Osteocyte (in vitro differentiated cells): ENCODE measurements around the gene CUZD1. TPM values are rescaled to one million over a fixed set of nuclear protein-coding genes. Genes with fewer than 3 reads are reported as not detected.
"Not testable (repeated sequence)": the region's sequence is repeated elsewhere in the genome, so short reads cannot be mapped to it uniquely, and the experiment has no call there.

Experiments
- DNase-seq: peaks from one replicate; pipeline ENCODE4 v3.0.0; 2021; ENCODE audit warnings: mixed read lengths; ENCODE audit not compliant: unreplicated experiment; ENCODE audit errors: extremely low spot score
- H3K27ac Mint-ChIP-seq: one replicate; pipeline ENCODE4 v1.8.0; 2021; ENCODE audit warnings: mild to moderate bottlenecking, mixed read lengths; ENCODE audit not compliant: unreplicated experiment
- H3K27me3 Mint-ChIP-seq: one replicate; pipeline ENCODE4 v1.8.0; 2021; ENCODE audit warnings: mixed read lengths; ENCODE audit not compliant: unreplicated experiment
- H3K36me3 Mint-ChIP-seq: one replicate; pipeline ENCODE4 v1.8.0; 2021; ENCODE audit warnings: mixed read lengths; ENCODE audit not compliant: unreplicated experiment
- H3K4me1 Mint-ChIP-seq: one replicate; pipeline ENCODE4 v1.8.0; 2021; ENCODE audit warnings: mixed read lengths; ENCODE audit not compliant: unreplicated experiment
- H3K4me3 Mint-ChIP-seq: one replicate; pipeline ENCODE4 v1.8.0; 2021; ENCODE audit warnings: mild to moderate bottlenecking, moderate library complexity, mixed read lengths; ENCODE audit not compliant: unreplicated experiment
- H3K9me3 Mint-ChIP-seq: one replicate; pipeline ENCODE4 v1.8.0; 2021; ENCODE audit warnings: mixed read lengths; ENCODE audit not compliant: unreplicated experiment
- total RNA-seq: library from RNA; stranded (reverse); gene quantifications from 2 replicates; pipeline ENCODE4 v1.2.1, GENCODE V29; 2021
- TF ChIP-seq, protein P1 (sequence below): fragments of 200-600 bp; sonication (generic); IDR thresholded peaks from 2 replicates; pipeline ENCODE4 v1.5.0; 2021; ENCODE audit warnings: antibody characterized with exemption, mild to moderate bottlenecking, moderate library complexity

The CUZD1 gene
- total RNA-seq, 1 donor from 2014 or later: 0.30 TPM

DNA sequence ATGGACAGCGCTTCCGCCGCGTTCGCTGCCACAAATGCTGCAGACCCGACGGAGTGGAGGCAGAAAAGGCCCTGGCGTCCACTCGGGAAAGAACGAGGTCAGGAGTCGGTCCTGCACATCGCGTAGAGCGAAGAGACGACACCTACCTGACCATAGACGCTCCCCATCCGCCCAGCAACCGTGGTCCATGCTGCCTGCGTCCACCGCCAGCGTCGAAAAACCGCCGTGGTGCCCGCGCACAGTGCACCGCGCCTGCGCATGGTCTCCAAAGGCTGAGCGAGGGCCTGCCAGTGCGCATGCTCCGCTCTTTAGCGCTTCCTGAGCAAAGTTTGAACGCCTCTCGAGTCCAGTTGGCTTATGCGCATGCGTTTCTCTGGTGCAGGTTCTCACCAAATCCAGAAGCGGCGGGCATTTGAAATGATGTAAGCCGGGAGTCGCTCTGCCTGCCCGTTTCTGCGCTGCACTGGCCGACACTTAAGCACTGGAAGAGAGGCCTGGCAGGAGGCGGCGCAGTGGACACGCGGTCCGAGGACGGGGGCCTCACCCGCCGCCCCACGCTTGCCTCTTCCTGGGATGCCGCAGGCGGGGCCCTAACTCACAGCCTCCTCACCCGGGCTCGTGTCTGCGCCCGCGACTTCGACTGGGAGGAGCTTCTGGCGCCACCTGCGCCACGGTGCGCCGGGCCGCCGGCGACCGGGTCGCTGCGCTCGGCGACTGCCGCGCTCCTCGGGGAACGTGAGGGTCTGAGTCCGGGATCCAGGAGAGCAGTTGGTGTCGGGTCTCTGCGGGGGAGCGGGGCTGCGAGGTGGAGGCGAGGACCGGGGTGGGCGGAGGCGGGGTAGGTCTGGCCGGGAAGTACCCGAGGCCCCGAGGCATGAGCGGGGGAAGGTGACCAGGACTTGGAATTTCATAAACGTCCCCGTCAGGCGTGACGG, 33.9 kb upstream of the CUZD1 start, which contains the start of gene FAM24B:
FAM24B (minus strand) TSS at position 243 of the 935 bp plus-strand sequence. CDS start 29,066 bp downstream, outside the sequence.
- DNase-seq: no peak
- Mint-ChIP-seq H3K27me3 (peaks cover 6% of the 10 kb centered on the region), H3K9me3 (no peaks in the 10 kb centered on the region), H3K36me3 (no peaks in the 10 kb centered on the region), H3K27ac (no peak within 1 kb of the TSS), H3K4me3 (no peak within 1 kb of the TSS), H3K4me1 (peaks cover 7% of the 10 kb centered on the region)
- TF ChIP-seq, protein P1, sequence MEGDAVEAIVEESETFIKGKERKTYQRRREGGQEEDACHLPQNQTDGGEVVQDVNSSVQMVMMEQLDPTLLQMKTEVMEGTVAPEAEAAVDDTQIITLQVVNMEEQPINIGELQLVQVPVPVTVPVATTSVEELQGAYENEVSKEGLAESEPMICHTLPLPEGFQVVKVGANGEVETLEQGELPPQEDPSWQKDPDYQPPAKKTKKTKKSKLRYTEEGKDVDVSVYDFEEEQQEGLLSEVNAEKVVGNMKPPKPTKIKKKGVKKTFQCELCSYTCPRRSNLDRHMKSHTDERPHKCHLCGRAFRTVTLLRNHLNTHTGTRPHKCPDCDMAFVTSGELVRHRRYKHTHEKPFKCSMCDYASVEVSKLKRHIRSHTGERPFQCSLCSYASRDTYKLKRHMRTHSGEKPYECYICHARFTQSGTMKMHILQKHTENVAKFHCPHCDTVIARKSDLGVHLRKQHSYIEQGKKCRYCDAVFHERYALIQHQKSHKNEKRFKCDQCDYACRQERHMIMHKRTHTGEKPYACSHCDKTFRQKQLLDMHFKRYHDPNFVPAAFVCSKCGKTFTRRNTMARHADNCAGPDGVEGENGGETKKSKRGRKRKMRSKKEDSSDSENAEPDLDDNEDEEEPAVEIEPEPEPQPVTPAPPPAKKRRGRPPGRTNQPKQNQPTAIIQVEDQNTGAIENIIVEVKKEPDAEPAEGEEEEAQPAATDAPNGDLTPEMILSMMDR: no peak

DNA sequence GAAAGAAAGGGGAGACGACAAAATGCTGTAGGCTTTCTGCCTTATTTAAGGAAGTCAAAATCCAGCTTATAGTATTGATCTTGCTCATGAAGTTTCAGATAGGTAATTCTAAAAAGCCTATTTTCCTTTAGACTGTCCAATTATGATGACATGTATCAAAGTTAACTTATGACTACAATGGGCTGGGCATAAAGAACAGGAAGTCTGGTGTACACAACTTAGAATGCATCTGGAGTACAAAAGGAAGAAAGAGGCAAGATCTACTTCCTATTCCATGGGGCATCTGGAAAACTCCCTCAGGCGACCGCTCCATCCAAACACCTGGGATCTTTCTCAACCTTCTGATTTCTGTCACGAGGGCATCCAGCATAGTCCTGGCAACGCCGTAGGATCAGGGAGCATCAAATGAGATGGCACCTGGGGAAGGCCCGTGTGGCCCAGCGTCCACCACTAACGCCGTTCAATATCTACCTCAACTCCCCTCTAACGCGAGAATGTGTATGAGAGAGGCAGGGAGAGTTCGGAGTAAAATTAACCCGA, 33.2 kb upstream of the CUZD1 start:
- no peak for DNase-seq
- Mint-ChIP-seq H3K4me3 (no peak overlapping the region), H3K36me3 (no peaks in the 10 kb centered on the region), H3K27me3 (peaks cover 6% of the 10 kb centered on the region), H3K27ac (no peak overlapping the region), H3K9me3 (no peaks in the 10 kb centered on the region), H3K4me1 (peaks cover 7% of the 10 kb centered on the region)
- TF ChIP-seq, protein P1: no peak

DNA sequence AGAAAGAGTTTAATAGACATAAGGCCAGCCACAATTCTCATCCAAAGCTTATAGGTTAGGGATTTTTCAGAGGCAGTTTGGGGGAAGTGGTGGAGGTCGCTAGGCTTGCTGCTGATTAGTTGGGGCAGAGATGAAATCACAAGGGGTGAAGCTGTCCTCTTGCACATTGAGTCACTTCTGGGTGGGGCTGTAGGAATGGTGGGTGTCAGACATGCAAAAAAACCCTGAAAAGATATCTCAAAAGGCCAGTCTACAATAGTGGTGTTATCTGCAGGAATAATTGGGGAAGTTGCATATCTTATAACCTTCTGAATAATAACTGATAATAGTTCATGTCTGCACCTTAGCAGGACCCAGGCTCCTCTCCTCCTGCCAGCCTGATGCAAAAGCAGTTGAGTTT, 31.6 kb upstream of the CUZD1 start:
- Mint-ChIP-seq H3K9me3 (no peaks in the 10 kb centered on the region), H3K36me3 (no peaks in the 10 kb centered on the region), H3K27ac (no peak overlapping the region), H3K4me1 (peaks cover 7% of the 10 kb centered on the region), H3K4me3 (no peak overlapping the region), H3K27me3 (peaks cover 6% of the 10 kb centered on the region)
- DNase-seq: no peak
- TF ChIP-seq, protein P1: no peak

DNA sequence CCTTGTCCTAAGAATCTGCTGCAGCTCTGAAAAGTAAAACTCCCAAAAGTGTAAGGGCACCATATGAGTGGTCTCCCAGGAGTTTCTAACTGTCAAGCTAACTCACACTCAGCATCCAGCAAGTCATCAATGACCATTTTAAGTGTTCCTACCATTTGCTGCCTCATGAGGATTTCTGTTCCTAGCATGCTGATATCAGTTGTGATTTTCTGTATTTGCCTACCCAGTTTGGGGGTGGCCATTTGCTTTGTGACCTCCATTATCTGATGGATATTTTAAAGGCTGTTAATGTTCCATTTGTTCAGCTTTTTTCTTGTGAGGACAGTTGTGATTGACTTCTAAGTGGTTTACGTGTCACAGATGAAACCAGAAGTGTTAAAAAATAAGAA, 30.8 kb upstream of the CUZD1 start:
- DNase-seq: no peak
- TF ChIP-seq, protein P1: no peak
- H3K9me3 Mint-ChIP-seq: no peaks in the 10 kb centered on the region
- no peak overlapping the region for H3K4me3 Mint-ChIP-seq
- no peak overlapping the region for H3K27ac Mint-ChIP-seq
- peaks cover 7% of the 10 kb centered on the region for H3K4me1 Mint-ChIP-seq
- H3K36me3 Mint-ChIP-seq: no peaks in the 10 kb centered on the region
- peaks cover 6% of the 10 kb centered on the region for H3K27me3 Mint-ChIP-seq

DNA sequence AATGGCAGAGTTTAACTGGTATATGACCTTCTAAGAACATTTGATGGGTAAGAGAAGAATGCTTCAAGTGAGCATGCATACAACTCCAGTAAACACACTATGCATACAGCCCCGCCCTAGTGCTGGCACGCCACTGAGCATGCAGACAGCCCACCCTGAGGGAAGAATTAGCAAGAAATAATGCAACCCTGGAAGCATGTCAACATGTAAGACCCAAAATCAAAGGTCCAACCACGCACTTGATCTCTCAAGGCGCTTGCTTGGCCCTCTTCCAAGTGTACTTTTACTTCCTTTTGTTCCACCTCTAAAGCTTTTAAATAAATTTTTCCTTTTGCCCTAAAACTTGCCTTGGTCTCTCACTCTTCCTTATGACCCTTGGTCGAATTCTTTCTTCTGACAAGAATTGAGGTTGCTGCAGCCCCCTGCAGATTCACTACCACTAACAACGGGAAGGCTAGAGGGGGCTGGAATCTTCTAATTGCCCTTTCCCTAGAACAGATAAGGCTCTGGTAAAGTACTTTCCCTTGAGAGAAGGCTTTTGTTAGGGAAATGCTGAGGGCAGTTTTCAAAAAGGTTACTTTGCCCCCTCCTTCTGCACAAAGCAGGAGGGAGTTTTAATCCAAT, 30.3 kb upstream of the CUZD1 start:
- Mint-ChIP-seq H3K27ac (no peak overlapping the region), H3K4me3 (no peak overlapping the region)

DNA sequence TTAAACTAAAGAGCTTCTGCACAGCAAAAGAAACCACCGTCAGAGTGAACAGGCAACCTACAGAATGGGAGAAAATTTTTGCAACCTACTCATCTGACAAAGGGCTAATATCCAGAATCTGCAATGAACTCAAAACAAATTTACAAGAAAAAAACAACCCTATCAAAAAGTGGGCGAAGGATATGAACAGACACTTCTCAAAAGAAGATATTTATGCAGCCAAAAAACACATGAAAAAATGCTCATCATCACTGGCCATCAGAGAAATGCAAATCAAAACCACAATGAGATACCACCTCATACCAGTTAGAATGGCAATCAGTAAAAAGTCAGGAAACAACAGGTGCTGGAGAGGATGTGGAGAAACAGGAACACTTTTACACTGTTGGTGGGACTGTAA, 26.3 kb upstream of the CUZD1 start:
- H3K27ac Mint-ChIP-seq, DNase-seq, H3K4me1 Mint-ChIP-seq, H3K36me3 Mint-ChIP-seq, H3K9me3 Mint-ChIP-seq, H3K27me3 Mint-ChIP-seq, H3K4me3 Mint-ChIP-seq: not testable (repeated sequence)

More for the DNA sequence above, 30.3 kb upstream of the CUZD1 start:
- no peak for DNase-seq
- TF ChIP-seq, protein P1: no peak
- peaks cover 6% of the 10 kb centered on the region for H3K27me3 Mint-ChIP-seq
- no peaks in the 10 kb centered on the region for H3K9me3 Mint-ChIP-seq
- no peaks in the 10 kb centered on the region for H3K36me3 Mint-ChIP-seq
- peaks cover 7% of the 10 kb centered on the region for H3K4me1 Mint-ChIP-seq

DNA sequence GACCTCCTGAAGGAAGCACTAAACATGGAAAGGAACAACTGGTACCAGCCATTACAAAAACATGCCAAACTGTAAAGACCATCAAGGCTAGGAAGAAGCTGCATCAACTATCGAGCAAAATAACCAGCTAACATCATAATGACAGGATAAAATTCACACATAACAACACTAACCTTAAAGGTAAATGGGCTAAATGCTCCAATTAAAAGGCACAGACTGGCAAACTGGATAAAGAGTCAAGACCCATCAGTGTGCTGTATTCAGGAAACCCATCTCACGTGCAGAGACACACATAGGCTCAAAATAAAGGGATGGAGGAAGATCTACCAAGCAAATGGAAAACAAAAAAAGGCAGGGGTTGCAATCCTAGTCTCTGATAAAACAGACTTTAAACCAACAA, 23.1 kb upstream of the CUZD1 start:
- H3K4me3 Mint-ChIP-seq: not testable (repeated sequence)
- peaks cover 17% of the 10 kb centered on the region for H3K4me1 Mint-ChIP-seq

More for the DNA sequence above, 23.1 kb upstream of the CUZD1 start:
- not testable (repeated sequence) for H3K36me3 Mint-ChIP-seq, DNase-seq, H3K9me3 Mint-ChIP-seq, H3K27me3 Mint-ChIP-seq, H3K27ac Mint-ChIP-seq
